COR-L47 (cell line): Measurements from ENCODE around the gene S100A13.

Experiments
- DNase-seq: peaks from one replicate; lab custom pipeline; 2025; lab: John Stamatoyannopoulos, UW

The S100A13 gene

GRCh38 chr1:153569465-153569864, 57.8 kb downstream of the S100A13 start:
- no peak for DNase-seq
